Muscle layer of colon (tissue), 2 donors: Measurements from ENCODE around the gene IFITM2.
"Not testable (repeated sequence)": the region's sequence is repeated elsewhere in the genome, so short reads cannot be mapped to it uniquely, and the experiment has no call there.

Experiments
- H3K27ac ChIP-seq: one replicate; pipeline ENCODE4 v1.7.0; 2013; ENCODE audit warnings: low read depth, mild to moderate bottlenecking, low read length, moderate library complexity
- H3K27me3 ChIP-seq, 2 donors: one replicate each; pipeline ENCODE4 v1.7.0; 2013; ENCODE audit warnings: low read length in 2 of 2, mild to moderate bottlenecking in 2 of 2; ENCODE audit not compliant: insufficient read depth in 2 of 2, control insufficient read depth in 1 of 2
- H3K36me3 ChIP-seq: one replicate; pipeline ENCODE4 v1.7.0; 2013; ENCODE audit warnings: mild to moderate bottlenecking, low read length; ENCODE audit not compliant: insufficient read depth
- H3K4me1 ChIP-seq: one replicate; pipeline ENCODE4 v1.7.0; 2013; ENCODE audit warnings: mild to moderate bottlenecking, low read length; ENCODE audit not compliant: insufficient read depth
- H3K4me3 ChIP-seq, 2 donors: one replicate each; pipeline ENCODE4 v1.7.0; 2013; ENCODE audit warnings: low read length in 2 of 2, low read depth in 1 of 2, mild to moderate bottlenecking in 1 of 2, moderate library complexity in 1 of 2
- H3K9ac ChIP-seq: one replicate; pipeline ENCODE4 v1.7.0; 2013; ENCODE audit warnings: low read length
- H3K9me3 ChIP-seq: one replicate; pipeline ENCODE4 v1.7.0; 2013; ENCODE audit warnings: mild to moderate bottlenecking, low read length
- donor health status: abdominal sarcoma.
- donor health status: Adenocarcinoma of cecum.

The IFITM2 gene

GRCh38 chr11:316891-317301 is 9.3 kb downstream of the IFITM2 start:
- Histone ChIP-seq H3K27ac (no peak overlapping the region), H3K36me3 (no peaks in the 10 kb centered on the region), H3K4me1 (peaks cover 17% of the 10 kb centered on the region), H3K27me3 (peaks cover 13 to 24% of the 10 kb centered on the region in 2 donors), H3K9me3 (no peaks in the 10 kb centered on the region), H3K9ac (no peak overlapping the region), H3K4me3 (no peak overlapping the region)

GRCh38 chr11:317668-318404 is 10.2 kb downstream of the IFITM2 start:
- H3K9ac ChIP-seq, H3K9me3 ChIP-seq, H3K36me3 ChIP-seq, H3K4me1 ChIP-seq, H3K27ac ChIP-seq: not testable (repeated sequence)
- Histone ChIP-seq H3K27me3 (peaks cover 13 to 24% of the 10 kb centered on the region in 2 donors), H3K4me3 (peak overlapping the region in 1 of 2 donors; percentile 20)

GRCh38 chr11:318405-319120 is 10.9 kb downstream of the IFITM2 start:
- not testable (repeated sequence) for H3K9me3 ChIP-seq, H3K9ac ChIP-seq, H3K4me1 ChIP-seq, H3K36me3 ChIP-seq
- peak overlapping the region; percentile 27 to 84 for H3K4me3 ChIP-seq
- peak overlapping the region; percentile 96 for H3K27ac ChIP-seq
- H3K27me3 ChIP-seq = peaks cover 13 to 24% of the 10 kb centered on the region in 2 donors

GRCh38 chr11:319121-319887 is 11.7 kb downstream of the IFITM2 start:
- H3K9me3 ChIP-seq, H3K36me3 ChIP-seq: not testable (repeated sequence)
- Histone ChIP-seq H3K27me3 (peaks cover 13 to 24% of the 10 kb centered on the region in 2 donors), H3K9ac (peak overlapping the region; percentile 87), H3K4me1 (peaks cover 10% of the 10 kb centered on the region), H3K27ac (peak overlapping the region; percentile 96), H3K4me3 (peak overlapping the region; percentile 76 to 84)

GRCh38 chr11:319888-320273 is 12.3 kb downstream of the IFITM2 start:
- peaks cover 13 to 24% of the 10 kb centered on the region in 2 donors for H3K27me3 ChIP-seq
- peak overlapping the region; percentile 76 to 84 for H3K4me3 ChIP-seq
- not testable (repeated sequence) for H3K9me3 ChIP-seq, H3K36me3 ChIP-seq
- H3K9ac ChIP-seq = peak overlapping the region; percentile 96
- peak overlapping the region; percentile 96 for H3K27ac ChIP-seq
- H3K4me1 ChIP-seq = peaks cover 16% of the 10 kb centered on the region

DNA sequence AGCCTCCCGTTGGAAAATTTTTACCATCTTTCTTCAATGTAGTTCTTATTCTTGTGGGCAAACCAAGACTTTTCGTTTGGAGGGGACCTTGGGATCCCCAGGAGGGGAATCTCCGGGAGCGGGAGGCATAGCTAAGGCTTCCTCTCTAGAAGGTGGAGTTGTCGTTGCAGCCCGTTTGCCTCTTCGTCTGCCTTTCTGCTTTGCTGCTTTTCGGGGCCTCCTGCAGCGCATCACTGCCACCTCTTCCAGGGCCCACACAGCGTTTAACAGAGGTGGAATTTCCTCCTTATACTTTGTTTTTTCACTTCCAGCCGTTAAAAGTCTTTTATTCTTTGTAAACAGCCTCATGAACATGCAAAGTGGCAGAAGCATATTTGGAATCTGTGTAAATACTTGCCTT is 16.5 kb downstream of the IFITM2 start:
- Histone ChIP-seq H3K9ac (peak overlapping the region; percentile 21), H3K9me3 (no peaks in the 10 kb centered on the region), H3K27me3 (no peaks in the 10 kb centered on the region), H3K4me3 (no peak overlapping the region), H3K36me3 (no peaks in the 10 kb centered on the region), H3K27ac (peak overlapping the region; percentile 73), H3K4me1 (peaks cover 33% of the 10 kb centered on the region)

DNA sequence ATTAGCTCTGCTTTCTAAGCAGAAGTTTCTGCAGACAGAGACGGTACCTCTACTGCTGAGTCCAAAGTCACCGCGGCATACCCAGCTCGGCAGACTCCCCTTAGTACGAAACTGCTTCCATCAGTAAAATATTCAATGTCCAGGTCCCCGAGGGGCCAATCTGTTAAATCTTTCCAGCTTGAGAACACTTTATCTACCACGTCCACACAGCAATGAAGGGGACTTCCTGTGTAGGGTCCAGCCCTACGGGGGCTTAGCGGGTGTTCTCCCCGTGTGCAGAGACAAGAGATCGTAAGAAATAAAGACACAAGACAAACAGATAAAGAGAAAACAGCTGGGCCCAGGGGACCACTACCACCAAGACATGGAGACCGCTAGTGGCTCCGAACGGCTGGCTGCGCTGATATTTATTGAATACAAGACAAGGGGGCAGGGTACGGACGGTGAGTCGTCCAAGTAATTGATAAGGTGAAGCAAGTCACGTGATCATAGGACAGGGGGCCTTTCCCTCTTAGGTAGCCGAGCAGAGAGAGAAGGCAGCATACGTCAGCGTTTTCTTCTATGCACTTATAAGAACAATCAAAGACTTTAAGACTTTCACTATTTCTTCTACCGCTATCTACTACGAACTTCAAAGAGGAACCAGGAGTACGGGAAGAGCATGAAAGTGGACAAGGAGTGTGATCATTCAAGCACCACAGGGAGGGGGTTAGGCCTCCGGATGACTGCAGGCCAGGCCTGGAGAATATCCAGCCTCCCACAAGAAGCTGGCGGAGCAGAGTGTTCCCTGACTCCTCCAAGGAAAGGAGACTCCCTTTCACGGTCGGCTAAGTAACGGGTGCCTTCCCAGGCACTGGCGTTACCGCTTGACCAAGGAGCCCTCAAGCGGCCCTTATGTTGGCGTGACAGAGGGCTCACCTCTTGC is 17.2 kb downstream of the IFITM2 start:
- H3K36me3 ChIP-seq, H3K27me3 ChIP-seq, H3K9me3 ChIP-seq: not testable (repeated sequence)
- Histone ChIP-seq H3K4me1 (peaks cover 33% of the 10 kb centered on the region), H3K27ac (peak overlapping the region; percentile 86), H3K4me3 (peak overlapping the region in 1 of 2 donors; percentile 8), H3K9ac (peak overlapping the region; percentile 21)

DNA sequence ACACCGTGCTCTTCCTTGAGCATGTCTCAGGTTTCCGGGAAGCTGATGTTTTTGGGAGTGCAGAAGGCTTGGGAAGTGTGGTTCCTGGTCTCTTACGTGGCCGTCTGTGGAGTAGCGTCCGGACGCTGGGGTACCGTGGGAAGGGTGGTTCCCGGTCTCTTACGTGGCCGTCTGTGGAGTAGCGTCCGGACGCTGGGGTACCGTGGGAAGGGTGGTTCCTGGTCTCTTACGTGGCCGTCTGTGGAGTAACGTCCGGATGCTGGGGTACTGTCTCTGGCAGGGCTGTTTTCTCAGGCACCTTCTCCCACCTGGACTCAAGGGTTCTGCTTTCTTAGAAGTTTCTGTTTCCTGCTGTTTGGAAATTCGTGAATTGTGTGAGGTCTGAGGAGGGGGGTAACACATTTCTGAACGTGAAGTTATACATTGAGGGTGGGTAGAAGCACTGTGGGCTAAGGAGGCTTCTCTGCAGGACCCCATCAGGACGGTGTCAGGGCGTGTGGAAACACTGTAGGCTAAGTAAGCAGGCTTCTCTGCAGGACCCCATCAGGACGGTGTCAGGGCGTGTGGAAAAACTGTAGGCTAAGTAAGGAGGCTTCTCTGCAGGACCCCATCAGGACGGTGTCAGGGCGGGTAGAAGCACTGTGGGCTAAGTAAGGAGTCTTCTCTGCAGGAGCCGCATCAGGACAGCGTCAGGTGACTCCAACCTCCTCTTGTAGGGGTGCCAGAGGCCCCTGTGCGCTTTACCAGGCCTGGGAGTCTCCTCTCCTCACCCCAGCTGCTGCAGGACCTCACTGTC is 18.4 kb downstream of the IFITM2 start:
- Histone ChIP-seq H3K4me1 (peaks cover 33% of the 10 kb centered on the region), H3K36me3 (no peaks in the 10 kb centered on the region), H3K27me3 (no peaks in the 10 kb centered on the region), H3K4me3 (peak overlapping the region in 1 of 2 donors; percentile 11), H3K9me3 (no peaks in the 10 kb centered on the region), H3K9ac (peak overlapping the region; percentile 55), H3K27ac (peak overlapping the region; percentile 86)

- H3K4me3 ChIP-seq = no peak overlapping the region
- H3K36me3 ChIP-seq = no peaks in the 10 kb centered on the region
- H3K27me3 ChIP-seq = no peaks in the 10 kb centered on the region
- peak overlapping the region; percentile 86 for H3K27ac ChIP-seq
- H3K9me3 ChIP-seq = no peaks in the 10 kb centered on the region
- peak overlapping the region; percentile 55 for H3K9ac ChIP-seq
- peaks cover 33% of the 10 kb centered on the region for H3K4me1 ChIP-seq
Observed at GRCh38 chr11:326592-326841, 18.9 kb downstream of the IFITM2 start.

- H3K27ac ChIP-seq = peak overlapping the region; percentile 86
- H3K9me3 ChIP-seq = no peaks in the 10 kb centered on the region
- H3K4me1 ChIP-seq = peaks cover 33% of the 10 kb centered on the region
- H3K4me3 ChIP-seq = no peak overlapping the region
- H3K27me3 ChIP-seq = no peaks in the 10 kb centered on the region
- H3K9ac ChIP-seq = peak overlapping the region; percentile 55
- H3K36me3 ChIP-seq = no peaks in the 10 kb centered on the region
Observed at GRCh38 chr11:326842-327580, 19.4 kb downstream of the IFITM2 start.
